Brain pericyte (primary cell): ENCODE measurements around the gene TNS4.

Experiments
- DNase-seq: peaks from one replicate; pipeline ENCODE4 v3.0.0-alpha.2; 2012; ENCODE audit warnings: low read depth, low spot score

The TNS4 gene

DNA sequence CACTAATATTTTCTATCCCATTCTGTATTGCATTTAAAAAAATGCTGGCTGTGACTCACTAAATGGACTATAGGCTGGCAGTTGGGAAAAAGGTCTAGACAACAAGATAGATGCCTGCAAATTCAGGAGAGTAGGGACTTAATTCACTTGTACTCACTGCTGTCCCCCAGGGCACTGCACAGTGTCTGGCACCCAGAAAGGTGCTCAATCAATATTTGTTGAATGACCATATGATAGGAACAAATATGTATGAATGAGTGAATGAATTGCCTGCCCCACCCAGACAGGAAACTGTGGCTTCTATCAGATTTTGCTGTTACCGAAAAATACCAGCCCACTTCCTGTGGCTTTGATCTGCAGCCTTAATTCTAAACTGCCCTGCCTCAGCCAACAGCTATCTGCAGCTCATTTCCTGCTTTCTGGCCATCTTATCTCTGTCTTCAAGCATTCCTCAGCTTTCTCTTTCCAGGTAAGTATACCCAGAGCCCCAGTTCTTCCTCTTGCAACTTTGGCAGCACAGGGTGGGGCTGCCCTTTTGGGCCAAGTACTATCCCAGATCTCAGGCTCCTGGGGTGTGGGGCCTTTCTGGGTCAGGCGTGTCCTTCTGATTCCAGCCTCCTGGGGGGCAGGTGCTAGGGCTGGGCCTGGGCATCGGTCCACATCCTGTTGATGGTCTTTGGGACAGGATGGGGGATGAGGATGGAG, 15.3 kb upstream of the TNS4 start:
- DNase-seq = no peak

GRCh38 chr17:40515491-40516041, 14.1 kb upstream of the TNS4 start:
- no peak for DNase-seq

GRCh38 chr17:40515011-40515410, 13.6 kb upstream of the TNS4 start:
- DNase-seq = no peak

GRCh38 chr17:40514013-40514875, 12.8 kb upstream of the TNS4 start:
- DNase-seq = no peak

DNA sequence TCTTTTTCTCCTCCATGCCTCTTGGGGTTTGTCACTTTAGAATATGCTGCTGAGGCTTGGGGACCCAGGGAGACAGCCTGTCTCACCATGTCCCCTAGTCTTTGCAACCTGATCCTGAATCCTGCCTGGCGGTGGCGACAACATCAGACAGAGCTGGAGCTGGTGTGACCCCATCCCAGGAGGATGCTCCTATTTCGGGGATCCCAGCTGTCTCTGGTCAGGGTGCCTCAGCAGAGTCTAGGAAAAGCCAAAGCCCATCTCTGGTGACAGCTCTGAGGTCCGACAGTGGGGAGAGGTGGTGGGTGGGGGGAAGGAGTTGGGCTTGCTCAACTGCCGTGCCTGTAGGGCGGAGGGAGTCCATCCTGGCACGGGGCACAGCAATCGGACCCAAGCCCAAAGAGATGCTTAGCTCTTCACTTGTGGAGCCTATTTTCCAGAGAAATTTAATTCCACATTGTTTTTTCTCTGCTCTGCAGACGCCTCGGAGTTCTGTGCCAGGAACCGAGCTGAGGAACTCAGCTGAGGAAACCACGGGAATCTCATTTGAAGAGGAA, 10.3 kb upstream of the TNS4 start:
- DNase-seq = no peak

DNA sequence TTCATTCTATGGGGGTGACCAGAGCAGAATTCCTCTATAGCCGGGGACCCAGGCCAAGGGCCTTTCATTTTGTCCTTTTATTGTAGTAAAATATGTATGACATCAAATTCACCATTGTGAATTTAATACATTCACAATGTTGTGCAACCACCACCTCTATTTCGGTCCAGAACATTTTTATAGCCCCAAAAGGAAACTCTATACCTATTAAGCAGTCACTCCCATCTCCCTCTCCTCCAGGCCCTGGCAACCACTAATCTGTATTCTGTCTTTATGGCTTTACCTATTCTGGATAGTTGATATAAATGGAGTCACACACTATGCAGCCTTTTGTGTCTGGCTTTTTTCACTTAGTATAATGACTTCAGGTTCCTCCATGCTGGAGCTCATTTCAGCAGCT, 9.7 kb upstream of the TNS4 start:
- DNase-seq = no peak

GRCh38 chr17:40510328-40510648, 8.9 kb upstream of the TNS4 start:
- no peak for DNase-seq

DNA sequence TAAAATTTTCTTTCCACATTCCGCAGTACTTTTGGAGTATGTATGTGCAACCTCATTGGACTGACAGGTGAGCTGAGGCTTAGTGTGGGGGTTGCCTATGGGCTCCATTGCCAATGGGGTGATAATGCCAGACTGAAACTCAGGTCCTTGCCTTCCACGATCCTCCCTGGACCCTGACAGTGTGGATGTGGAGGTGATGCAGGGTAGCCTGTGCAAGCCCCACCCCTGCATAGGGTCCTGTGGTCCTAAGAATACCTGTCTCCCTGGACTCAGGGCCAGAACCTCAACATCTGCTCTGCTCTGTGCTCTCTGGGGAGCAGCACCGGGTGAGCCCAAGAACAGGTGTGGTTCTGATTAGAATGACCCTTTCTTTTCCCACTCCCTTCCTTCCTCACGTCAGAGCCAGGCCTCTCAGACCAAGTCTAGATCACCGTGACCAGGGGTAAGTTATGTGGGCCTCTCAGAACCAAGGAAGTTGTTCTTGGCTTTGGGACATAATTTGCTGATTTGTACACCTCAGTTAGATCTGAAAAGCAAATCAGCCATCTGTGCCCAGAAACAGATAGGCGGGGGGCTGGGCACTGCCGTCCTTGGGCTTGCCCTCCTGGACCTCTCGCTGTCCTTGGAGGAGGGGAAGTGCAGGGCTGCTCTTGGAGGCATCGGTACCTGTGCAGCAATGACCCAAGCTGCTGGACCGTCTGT, 8.4 kb upstream of the TNS4 start:
- DNase-seq = no peak

- DNase-seq = no peak
These were observed 5.4 kb upstream of the TNS4 start for GRCh38 chr17:40506786-40507185.

DNA sequence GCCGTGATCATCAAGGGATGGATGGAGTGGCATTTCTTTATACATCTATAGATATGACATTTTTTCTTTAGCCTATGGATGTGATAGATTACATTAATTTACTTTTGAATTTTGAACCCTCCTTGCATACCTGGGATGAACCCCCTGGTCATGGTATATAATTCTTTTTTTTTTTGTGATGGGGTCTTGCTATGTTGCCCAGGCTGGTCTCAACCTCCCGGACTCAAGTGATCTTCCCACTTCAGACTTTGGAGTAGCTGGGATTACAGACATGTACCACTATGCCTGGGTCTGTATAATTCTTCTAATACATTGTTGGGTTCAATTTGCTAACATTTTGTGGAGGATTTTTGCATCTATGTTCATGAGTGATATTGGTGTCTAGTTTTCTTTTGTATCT, 1.7 kb upstream of the TNS4 start:
- no peak for DNase-seq

DNA sequence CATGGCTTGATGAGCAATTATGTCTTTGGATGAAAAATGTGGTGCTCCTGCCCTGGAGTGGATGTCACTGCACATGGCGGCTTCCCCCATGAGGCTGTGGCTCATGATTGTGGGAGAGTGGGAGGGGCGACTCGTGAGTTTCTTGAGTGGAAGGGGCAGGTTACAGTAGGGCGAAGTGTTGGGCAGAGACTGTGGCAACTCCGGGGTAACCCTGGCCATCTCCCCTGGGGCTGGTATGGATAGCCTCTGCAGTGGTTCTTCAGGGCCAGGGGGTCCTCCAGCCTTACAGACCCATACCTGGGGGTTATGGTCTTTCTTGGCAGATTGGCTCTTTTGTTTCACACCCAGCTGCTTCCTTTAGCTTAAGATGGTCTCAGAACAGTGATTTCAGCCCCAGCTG, 1.3 kb upstream of the TNS4 start:
- DNase-seq = no peak

DNA sequence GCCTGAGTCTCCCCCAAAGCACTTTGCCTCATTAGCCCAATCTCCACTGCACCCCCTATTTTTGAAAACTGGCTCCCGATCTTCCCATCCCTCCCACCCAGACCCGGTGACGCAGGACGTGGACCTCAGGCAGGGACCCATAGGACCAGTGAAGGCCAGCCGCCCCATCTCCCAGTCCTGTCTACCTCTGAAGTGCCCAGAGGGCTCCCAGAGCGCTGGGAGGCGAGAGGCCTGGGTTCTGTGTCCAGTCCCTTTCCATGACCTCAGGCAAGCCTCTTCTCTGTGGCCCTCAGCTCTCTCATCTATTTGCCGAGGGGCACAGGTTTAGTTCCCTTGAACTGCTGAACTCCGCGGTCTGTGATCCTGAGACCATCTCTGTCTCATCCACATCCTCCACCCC, 714 bp downstream of the TNS4 start:
- DNase-seq = no peak

DNA sequence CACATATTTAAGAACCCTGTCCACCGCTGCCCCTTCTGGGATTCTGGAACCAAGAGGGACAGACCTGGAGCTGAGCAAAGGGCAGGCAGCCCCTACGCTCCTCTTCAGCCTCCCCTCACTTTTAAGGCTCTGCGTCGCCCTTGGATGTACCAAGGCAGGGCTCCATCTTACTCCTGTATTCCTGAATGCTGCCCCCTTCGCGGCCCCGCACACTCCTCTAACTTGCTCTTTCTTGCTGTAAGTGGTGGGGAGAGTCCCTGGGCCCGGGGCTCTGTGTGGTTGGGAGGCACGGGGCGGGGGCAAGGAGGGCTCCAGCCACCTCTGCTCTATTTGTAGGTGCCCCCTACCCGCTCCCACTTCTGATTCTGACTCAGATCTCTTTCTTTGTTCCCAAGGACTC, 1.2 kb downstream of the TNS4 start:
- DNase-seq = no peak

DNA sequence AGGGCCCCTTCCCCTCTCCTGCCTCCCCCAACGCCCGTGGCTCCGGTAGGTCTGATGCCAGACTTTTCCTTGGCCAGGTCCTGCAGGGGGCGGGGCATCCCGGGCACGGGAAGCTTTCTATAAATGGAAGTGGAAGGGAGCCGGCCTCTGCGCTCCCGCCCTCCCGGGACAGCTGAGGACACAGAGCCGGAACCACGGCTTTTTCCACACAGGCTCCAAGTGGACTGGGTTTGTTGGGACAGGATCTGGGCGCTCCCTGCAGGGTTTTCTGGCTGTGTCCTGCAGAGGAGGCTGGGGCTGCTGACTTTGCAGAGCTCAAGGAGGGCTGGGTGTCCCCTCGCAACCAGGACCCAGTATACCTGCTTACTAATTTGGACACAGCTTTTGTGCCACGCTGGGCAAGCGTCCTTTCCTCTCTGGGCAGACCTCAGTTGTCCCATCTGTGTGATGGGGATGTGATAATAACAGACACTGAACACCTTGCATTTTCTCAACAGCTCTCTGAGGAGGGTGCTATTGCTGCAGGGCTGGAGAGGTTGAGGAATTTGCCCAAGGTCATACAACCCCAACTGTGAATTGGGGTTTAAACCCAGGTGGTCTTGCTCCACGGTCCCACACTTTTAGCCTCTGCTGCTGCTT, 1.8 kb downstream of the TNS4 start:
- no peak for DNase-seq

DNA sequence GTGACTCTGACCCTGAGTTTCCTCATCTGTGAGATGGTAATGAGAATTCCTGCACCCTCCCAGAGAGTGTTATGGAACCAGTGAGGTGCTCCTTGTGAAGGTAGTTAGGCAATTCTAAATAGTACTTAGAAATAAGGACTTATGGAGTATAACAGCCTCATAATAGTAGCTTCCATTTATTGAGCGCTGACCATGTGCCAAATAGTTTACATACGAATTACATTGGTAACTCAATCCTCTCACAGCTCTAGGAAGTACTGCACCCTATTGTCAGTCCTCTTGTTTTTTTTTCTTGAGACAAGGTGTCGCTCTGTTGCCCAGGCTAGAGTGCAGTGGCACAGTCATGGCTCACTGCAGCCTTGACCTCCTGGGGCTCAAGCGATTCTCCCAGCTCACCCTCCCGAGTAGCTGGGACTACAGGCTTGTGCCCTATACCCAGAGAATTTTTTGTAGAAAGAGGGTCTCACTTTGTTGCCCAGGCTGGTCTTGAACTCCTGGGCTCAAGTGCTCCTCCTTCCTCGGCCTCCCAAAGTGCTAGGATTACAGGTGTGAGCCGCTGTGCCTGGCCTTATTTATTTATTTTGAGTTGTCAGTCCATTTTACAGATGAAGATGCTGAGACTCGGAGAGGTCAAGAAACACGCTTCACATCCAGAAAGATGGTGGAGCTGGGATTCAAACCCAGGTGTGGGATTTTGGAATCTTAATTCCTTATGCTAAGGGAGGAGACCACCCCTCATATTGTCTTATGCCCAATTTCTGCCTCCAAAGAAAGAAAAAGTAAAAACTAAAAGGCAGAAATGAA, 2.9 kb downstream of the TNS4 start:
- no peak for DNase-seq

DNA sequence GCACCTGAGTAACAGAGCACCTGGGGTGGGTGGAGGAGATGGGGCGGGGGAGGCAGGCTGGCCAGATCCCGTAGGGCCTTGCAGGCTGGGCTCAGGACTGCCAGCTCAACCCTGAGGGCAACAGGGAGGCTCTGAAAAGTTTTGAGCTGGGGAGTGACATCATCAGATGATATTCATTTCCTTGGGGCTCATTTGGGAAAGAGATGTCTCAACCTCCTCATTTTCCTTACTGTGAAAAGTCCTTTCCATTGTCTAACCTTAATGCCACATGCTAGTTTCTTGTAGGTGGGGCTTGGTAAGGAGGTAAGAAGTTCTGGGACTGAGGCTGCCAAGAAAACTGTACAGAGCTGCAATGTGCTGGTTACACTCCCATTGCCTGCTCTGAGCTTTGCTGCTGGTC, 3.7 kb downstream of the TNS4 start:
- no peak for DNase-seq

GRCh38 chr17:40496634-40497420, 4.6 kb downstream of the TNS4 start:
- no peak for DNase-seq

DNA sequence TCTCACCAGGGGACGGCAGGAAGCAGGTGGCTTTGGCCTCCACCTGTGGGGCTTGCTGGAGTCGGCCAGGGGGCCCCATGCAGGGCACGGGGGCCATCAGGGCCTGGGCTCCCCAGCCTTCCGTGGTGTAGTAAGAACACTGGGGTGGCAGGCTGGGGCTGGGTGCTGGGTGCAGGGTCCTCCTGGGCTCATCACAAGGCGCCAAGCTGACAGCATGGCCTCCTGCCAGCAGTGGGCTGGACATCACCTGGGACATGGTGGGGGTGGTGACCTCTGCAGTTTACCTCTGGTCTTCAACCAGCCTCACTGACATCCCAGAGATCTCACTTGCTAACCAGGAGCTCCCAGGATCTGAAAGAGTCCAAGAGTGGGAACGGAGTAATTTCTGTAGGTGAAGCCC, 5.3 kb downstream of the TNS4 start:
- no peak for DNase-seq

DNA sequence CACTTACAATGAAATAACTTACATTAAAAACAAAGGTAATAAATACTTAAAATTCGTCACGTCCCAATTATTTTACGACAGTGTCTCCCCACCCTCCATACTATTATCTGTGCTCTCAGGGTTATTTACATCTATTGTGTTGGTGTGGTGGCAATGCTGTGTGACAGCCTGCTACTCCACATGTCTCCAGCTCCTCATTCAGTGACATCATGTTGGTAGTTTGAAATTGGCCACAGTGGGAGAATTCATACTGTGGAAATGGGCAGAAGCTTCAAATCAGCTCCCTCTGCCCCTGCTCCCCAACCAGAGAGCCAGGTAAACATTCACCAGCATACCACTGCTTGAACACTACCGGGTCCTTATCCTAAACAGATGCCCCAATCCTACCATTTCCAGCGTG, 6.3 kb downstream of the TNS4 start:
- no peak for DNase-seq

- DNase-seq = no peak
These were observed 7.7 kb downstream of the TNS4 start for GRCh38 chr17:40493697-40494096.
